Body of pancreas (tissue), 4 donors: ENCODE measurements around the gene CYP1A2. TPM values are rescaled to one million over a fixed set of nuclear protein-coding genes. Genes with fewer than 3 reads are reported as not detected.

Source experiments
- ATAC-seq: fragments of 150-250 bp; one replicate; pipeline ENCODE4 v1.9.1; 2016
- DNase-seq, 4 donors: peaks; one replicate each; pipeline ENCODE4 v3.0.0-alpha.2; 2019
- H3K27ac ChIP-seq, 4 donors: fragments of 200-600 bp; sonication (generic); 1 replicate in 3 of 4; 2 replicates in 1 of 4; pipeline versions ENCODE4 v1.5.1 to v1.6.1; 2016 to 2019; ENCODE audit warnings: mild to moderate bottlenecking in 1 of 4, mixed read lengths in 1 of 4, moderate library complexity in 1 of 4
- H3K27me3 ChIP-seq, 2 donors: fragments of 200-600 bp; sonication (generic); one replicate each; pipeline ENCODE4 v1.6.0; 2016; ENCODE audit warnings: mild to moderate bottlenecking in 1 of 2
- H3K36me3 ChIP-seq, 2 donors: fragments of 200-600 bp; sonication (generic); replicated peaks in 1 of 2; 2 replicates each; pipeline ENCODE4 v1.5.1; 2016; ENCODE audit warnings: low read depth in 2 of 2; ENCODE audit not compliant: insufficient read depth in 1 of 2
- H3K4me1 ChIP-seq: fragments of 200-600 bp; sonication (generic); one replicate; pipeline ENCODE4 v1.6.0; 2016
- H3K4me3 ChIP-seq, 2 donors: fragments of 200-600 bp; sonication (generic); 1 replicate in 1 of 2; 2 replicates in 1 of 2; pipeline ENCODE4 v1.5.1; 2016 to 2019
- H3K9me3 ChIP-seq, 3 donors: fragments of 200-600 bp; sonication (generic); 1 replicate in 2 of 3; 2 replicates in 1 of 3; pipeline ENCODE4 v1.5.1; 2016
- POLR2A ChIP-seq, 3 donors: fragments of 450-650 bp; IDR thresholded peaks; one replicate each; pipeline ENCODE4 v1.6.1; 2016; ENCODE audit warnings: antibody characterized with exemption in 3 of 3, mild to moderate bottlenecking in 2 of 3
- WGBS, 2 donors: methylation state at CpG; one replicate each; pipeline ENCODE4 v1.1.5; 2017; 5-methylcytosine and 5-hydroxymethylcytosine counted together
- intact Hi-C: fragments of 100-400 bp; cut with DNase I; formaldehyde crosslinking; loops from one replicate; pipeline ENCODE4 v1.15.1; 2023
- total RNA-seq, 2 donors: library from RNA; depleted of rRNA; stranded (reverse); fragments of >200 nt; gene quantifications; one replicate each; pipeline ENCODE4 v1.1.0, GENCODE V29; 2016
- TF ChIP-seq, protein P1 (sequence below), 7 experiments: fragments of 450-650 bp in 4 of 7; fragments of 200-600 bp in 3 of 7; sonication (generic) in 3 of 7; IDR thresholded peaks; one replicate each; pipeline ENCODE4 v1.5.1; 2016 to 2019; ENCODE audit warnings: antibody characterized with exemption in 7 of 7

The CYP1A2 gene, protein sequence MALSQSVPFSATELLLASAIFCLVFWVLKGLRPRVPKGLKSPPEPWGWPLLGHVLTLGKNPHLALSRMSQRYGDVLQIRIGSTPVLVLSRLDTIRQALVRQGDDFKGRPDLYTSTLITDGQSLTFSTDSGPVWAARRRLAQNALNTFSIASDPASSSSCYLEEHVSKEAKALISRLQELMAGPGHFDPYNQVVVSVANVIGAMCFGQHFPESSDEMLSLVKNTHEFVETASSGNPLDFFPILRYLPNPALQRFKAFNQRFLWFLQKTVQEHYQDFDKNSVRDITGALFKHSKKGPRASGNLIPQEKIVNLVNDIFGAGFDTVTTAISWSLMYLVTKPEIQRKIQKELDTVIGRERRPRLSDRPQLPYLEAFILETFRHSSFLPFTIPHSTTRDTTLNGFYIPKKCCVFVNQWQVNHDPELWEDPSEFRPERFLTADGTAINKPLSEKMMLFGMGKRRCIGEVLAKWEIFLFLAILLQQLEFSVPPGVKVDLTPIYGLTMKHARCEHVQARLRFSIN
- not detected for total RNA-seq

DNA sequence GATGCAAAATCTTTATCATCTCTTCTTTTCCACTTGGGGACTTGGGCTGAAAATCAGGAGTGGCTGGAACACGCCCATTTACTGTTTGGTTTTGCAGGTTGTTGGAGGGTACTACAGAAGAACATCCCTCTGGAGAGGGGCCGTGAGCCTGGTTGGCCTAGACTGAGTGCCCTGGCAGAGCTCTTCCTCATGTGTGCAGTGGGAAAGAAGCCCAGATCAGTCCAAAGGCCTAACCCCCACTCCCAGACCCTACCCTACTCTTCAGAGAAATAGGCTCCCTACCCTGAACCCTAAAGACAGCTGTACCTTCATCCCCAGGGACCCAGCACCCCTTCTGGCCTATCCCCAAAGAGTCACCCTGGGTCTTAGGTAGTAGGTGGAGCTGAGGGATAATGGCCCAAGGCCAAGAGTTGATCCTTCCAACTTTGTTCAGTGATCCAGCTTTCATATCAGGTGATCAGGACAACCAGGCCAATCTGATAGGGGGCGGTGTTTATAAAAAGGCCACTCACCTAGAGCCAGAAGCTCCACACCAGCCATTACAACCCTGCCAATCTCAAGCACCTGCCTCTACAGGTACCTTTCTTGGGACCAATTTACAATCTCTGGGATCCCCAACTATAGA lies at the start of gene CYP1A2:
Gene CYP1A2, plus strand, starts transcription at position 524 of the 625 bp plus-strand sequence. CDS start 894 bp downstream, outside the sequence.
- no peak for DNase-seq
- ATAC-seq, result no peak
- Histone ChIP-seq H3K4me1 (no peaks in the 10 kb centered on the region), H3K36me3 (no peaks in the 10 kb centered on the region), H3K9me3 (no peaks in the 10 kb centered on the region), H3K27me3 (no peaks in the 10 kb centered on the region), H3K4me3 (no peak within 1 kb of the TSS), H3K27ac (no peak within 1 kb of the TSS)
- 50 to 71% methylated on average over 3 of the region's 3 CpGs for WGBS, 2 donors
- intact Hi-C loops, result no loop called here
- TF ChIP-seq, protein P1, sequence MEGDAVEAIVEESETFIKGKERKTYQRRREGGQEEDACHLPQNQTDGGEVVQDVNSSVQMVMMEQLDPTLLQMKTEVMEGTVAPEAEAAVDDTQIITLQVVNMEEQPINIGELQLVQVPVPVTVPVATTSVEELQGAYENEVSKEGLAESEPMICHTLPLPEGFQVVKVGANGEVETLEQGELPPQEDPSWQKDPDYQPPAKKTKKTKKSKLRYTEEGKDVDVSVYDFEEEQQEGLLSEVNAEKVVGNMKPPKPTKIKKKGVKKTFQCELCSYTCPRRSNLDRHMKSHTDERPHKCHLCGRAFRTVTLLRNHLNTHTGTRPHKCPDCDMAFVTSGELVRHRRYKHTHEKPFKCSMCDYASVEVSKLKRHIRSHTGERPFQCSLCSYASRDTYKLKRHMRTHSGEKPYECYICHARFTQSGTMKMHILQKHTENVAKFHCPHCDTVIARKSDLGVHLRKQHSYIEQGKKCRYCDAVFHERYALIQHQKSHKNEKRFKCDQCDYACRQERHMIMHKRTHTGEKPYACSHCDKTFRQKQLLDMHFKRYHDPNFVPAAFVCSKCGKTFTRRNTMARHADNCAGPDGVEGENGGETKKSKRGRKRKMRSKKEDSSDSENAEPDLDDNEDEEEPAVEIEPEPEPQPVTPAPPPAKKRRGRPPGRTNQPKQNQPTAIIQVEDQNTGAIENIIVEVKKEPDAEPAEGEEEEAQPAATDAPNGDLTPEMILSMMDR (IDR thresholded peaks at IDR 0.05), result no peak
- no peak for TF ChIP-seq POLR2A (IDR thresholded peaks at IDR 0.05)

DNA sequence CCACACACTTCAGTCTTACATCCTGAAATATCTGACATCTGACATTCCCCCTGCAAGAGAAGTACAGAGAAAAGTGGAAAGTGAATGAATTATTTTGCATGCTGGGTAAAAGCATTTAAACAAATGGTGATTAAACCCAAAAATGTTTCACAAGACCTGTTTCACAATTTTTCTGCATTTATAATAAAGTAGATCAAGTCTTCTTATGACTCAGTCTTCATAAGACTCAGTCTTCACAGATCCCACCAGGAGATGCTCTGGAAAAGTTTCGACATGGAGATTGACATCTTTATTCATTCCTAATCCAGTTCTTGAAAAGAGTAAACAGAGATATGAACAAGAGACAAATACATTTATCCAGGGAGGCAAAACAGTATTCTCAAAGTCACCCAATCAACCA lies 39.6 kb upstream of the CYP1A2 start:
- Histone ChIP-seq H3K4me3 (no peak overlapping the region), H3K36me3 (no peaks in the 10 kb centered on the region), H3K4me1 (no peaks in the 10 kb centered on the region), H3K27ac (no peak overlapping the region), H3K27me3 (no peaks in the 10 kb centered on the region), H3K9me3 (no peaks in the 10 kb centered on the region)
- DNase-seq (no peak), ATAC-seq (no peak)
- TF ChIP-seq POLR2A (IDR thresholded peaks at IDR 0.05), result no peak
- TF ChIP-seq, protein P1 (IDR thresholded peaks at IDR 0.05), result no peak
- WGBS, 2 donors, result 18 to 29% methylated on average over 1 of the region's 1 CpG
- intact Hi-C loops, result no loop called here

DNA sequence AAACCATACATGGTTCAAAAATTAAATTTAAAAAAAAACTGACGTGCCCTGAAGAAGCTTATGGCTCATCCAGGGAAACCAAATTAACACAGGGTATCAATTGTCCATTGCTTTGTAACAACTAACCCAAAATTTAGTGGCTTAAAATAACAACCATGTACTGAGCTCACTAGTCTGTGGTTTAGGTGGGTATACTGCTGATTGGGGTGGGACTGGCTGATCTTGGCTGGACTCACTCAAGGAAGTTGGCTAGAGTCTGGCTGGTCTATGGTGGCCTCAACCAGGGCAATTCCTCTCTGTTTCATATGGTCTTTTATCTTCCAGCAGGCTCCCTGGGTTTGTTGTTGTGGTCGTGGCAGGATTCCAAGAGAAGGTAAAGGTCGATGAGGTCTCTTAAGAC lies 38.8 kb upstream of the CYP1A2 start:
- ATAC-seq (no peak), DNase-seq (no peak)
- Histone ChIP-seq H3K27me3 (no peaks in the 10 kb centered on the region), H3K9me3 (no peaks in the 10 kb centered on the region), H3K4me1 (no peaks in the 10 kb centered on the region), H3K27ac (no peak overlapping the region), H3K4me3 (no peak overlapping the region), H3K36me3 (no peaks in the 10 kb centered on the region)
- intact Hi-C loops, result no loop called here
- TF ChIP-seq POLR2A (IDR thresholded peaks at IDR 0.05), result no peak
- TF ChIP-seq, protein P1 (IDR thresholded peaks at IDR 0.05), result no peak
- 33 to 35% methylated on average over 3 of the region's 3 CpGs for WGBS, 2 donors

DNA sequence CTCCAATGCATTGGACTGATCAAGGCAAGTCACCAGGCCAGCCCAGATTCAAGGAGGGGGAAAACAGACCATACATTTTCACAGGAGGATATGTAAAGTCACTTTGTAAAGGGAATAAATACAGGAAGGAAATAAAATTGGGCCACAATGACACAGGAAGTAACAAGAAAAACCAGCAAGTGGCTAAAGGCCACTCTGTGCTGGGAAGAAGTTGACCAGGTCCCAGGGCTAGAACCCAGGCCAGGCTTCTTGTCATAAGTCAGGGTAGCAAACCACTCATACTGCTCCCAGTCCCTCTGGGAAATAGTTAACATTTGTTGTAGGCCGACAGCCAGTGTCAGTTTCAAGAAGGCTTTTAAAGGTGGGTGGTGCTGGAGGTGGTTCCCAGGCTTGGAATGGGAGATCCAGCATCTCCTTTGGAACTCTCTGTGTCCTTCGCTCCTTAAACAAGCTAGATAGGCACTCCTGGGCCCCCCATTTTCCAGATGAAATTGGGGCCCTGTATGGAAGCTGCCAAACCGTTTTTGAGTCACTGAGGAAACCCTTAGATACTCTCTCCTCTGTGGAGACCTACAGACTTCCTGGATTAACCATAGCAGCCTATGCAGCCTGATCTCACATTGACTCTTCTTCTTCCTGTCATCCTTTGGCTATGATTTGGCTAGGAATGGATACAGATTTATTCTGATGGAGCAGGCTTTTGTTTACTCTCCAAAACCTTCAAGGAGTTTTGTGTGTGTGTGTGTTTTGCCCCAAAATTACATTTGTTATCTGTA lies 38.1 kb upstream of the CYP1A2 start:
- Histone ChIP-seq H3K9me3 (no peaks in the 10 kb centered on the region), H3K36me3 (no peaks in the 10 kb centered on the region), H3K27me3 (no peaks in the 10 kb centered on the region), H3K4me3 (no peak overlapping the region), H3K27ac (no peak overlapping the region), H3K4me1 (no peaks in the 10 kb centered on the region)
- DNase-seq (no peak), ATAC-seq (no peak)
- intact Hi-C loops, result no loop called here
- TF ChIP-seq POLR2A (IDR thresholded peaks at IDR 0.05), result no peak
- TF ChIP-seq, protein P1 (IDR thresholded peaks at IDR 0.05), result no peak
- WGBS, 2 donors, result 55 to 58% methylated on average over 2 to 3 of the region's 3 CpGs
